Frontal cortex (tissue), 4 donors: ENCODE data around the gene CLTA. TPM values are rescaled to one million over a fixed set of nuclear protein-coding genes. Genes with fewer than 3 reads are reported as not detected.
A peak's percentile ranks its signal among the peaks of the same experiment; 100 is the strongest.

ENCODE experiments used
- DNase-seq, 2 donors: peaks; one replicate each; pipeline ENCODE4 v3.0.0; 2012; ENCODE audit warnings: low spot score in 2 of 2
- FAIRE-seq: peaks from 2 replicates; lab custom pipeline; 2012; peaks lifted over from hg19 to GRCh38; lab: Jason Lieb, UNC
- total RNA-seq: library from RNA; depleted of rRNA; stranded (reverse); fragments of >200 nt; gene quantifications from one replicate; pipeline ENCODE4 v1.2.3, GENCODE V29; 2014
- donor health status: control.
- donor health status: control.
- donor health status: control.

Gene CLTA, protein sequence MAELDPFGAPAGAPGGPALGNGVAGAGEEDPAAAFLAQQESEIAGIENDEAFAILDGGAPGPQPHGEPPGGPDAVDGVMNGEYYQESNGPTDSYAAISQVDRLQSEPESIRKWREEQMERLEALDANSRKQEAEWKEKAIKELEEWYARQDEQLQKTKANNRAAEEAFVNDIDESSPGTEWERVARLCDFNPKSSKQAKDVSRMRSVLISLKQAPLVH
- 152 TPM for total RNA-seq

GRCh38 chr9:36190388-36191289, at the start of gene CLTA:
Gene CLTA, plus strand, starts transcription at chr9:36190921. Its CDS starts 136 bp downstream, at chr9:36191057.
- FAIRE-seq = peak; percentile 54
- peak; percentile 99 for DNase-seq

- no peak for FAIRE-seq
- DNase-seq = no peak
Measured at GRCh38 chr9:36141288-36141687, 49.4 kb upstream of the CLTA start.

- DNase-seq = no peak
- no peak for FAIRE-seq
Measured at GRCh38 chr9:36141761-36142160, 49.0 kb upstream of the CLTA start.

GRCh38 chr9:36142510-36143244, 48.0 kb upstream of the CLTA start:
- no peak for DNase-seq
- FAIRE-seq = no peak

GRCh38 chr9:36143245-36143641, 47.5 kb upstream of the CLTA start:
- FAIRE-seq (no peak), DNase-seq (no peak)

DNA sequence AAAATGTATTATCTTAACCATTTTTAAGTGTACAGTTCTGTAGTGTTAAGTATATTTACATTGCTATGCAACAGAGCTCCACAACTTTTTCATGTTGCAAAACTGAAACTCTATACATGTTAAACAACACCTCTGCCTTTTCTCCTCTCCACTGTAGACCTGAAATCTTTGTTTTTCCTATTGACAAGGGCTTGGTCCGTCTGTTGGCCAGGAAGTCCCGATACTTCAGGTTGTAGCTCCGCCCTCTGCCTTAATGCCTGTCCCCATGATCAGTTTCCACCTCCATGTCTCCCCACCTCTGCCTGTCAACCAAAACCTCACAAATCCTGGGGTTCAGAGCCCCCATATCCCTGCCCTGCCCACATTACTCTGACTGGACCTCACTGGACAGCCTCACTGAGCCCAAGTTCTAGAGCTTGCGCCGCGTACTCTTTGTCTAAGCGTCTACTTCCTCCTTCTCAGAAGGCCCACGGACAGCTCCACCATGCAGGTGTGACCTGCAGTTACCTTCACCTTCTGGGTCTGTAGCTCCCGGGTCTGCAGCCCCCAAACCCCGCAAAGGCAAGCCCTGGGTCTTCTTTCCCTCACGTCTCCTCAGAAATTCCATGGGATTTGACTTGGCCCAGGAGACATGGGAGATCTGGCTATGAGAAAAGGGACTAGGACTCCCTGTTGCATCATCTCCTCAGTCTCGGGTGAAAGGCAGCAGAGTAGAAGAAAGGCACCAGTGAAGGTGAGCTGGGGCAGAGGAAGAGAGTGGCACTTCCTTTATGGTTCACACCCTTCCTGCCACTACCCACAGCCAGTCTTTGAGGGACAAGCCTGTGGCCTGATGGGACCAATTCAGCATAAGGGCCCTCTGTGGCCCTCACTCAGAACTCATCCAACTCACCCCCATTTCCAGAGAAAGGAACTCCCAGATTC, 46.1 kb upstream of the CLTA start:
- FAIRE-seq (no peak), DNase-seq (no peak)

- no peak for DNase-seq
- no peak for FAIRE-seq
Measured at GRCh38 chr9:36145970-36146369, 44.8 kb upstream of the CLTA start.

GRCh38 chr9:36146651-36147050, 44.1 kb upstream of the CLTA start:
- DNase-seq = no peak
- FAIRE-seq = no peak

DNA sequence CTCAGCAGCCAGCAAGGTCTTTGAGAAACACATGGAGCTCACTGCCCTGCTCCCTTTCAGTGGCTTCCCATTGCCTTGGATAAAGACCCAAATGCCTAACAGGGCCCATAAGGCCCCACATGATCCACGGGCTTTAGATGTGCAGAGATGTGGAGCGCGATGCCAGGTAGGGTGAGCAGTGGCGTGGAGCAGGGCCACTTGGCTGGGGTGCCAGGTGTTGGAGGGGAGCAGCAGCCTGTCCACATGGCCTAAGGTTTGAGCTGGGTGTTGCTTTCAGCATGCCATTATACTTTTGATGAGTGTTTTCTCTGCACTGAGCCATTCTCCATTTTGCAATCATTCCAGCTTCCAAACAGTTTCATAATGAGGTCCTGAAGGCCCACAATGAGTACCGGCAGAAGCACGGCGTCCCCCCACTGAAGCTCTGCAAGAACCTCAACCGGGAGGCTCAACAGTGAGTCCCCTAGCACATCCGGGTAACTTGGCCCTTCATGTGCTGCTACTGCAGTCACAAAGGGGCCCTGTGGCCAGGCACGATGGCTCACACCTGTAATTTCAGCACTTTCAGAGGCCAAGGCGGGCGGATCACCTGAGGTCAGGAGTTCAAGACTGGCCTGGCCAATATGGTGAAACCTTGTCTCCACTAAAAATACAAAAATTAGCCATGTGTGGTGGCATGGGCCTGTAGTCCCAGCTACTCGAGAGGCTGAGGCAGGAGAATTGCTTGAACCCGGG, 43.1 kb upstream of the CLTA start:
- FAIRE-seq (no peak), DNase-seq (no peak)

GRCh38 chr9:36148311-36149051, 42.2 kb upstream of the CLTA start:
- DNase-seq (peak; percentile 76 to 86), FAIRE-seq (peak; percentile 15)

GRCh38 chr9:36149197-36149596, 41.5 kb upstream of the CLTA start:
- FAIRE-seq = no peak
- no peak for DNase-seq

GRCh38 chr9:36150574-36151315, 40.0 kb upstream of the CLTA start:
- no peak for FAIRE-seq
- no peak for DNase-seq

DNA sequence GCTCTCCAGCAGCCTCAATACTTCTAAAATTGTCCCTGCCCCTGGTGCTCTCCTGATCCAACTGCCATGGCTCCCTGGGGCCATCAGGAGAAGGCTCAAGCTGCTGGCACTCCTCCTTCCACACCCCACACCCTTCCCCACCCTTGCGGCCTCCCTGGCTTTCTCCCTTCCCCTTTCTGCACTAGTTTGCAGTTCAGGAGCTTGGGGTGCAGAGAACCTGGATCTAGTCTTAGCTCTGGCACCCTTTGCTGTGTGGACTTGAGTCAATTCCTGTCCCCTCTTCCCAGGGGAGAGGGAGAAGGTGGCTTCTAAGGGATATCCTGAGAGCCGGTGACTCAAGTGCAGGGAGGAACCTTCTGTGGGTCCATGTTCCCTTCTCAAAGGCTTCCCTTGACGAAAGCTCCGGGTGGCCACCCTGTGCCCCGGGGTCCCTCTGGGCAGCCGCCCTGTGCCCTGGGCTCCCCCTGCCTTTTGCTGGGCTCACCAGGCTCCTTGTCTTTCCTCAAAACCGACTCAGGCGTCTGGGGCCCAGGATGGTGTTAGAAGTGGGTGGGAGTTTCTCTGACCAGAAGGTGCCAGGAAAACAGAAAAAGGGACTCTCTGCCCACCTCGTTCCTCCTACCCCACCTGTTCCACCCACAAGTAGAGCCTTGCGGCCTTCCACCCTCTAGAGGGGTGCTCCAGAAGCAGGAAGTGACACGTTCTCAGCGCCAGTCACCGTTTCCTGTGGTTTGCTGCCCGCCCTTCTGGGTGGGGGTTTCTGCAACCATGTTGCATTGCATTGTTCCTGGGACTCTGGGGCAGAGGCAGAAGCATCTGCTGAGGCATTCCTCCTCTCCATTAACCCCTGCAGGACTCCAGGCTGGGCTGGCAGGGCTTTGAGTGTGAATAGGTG, 39.2 kb upstream of the CLTA start:
- DNase-seq (no peak), FAIRE-seq (no peak)

DNA sequence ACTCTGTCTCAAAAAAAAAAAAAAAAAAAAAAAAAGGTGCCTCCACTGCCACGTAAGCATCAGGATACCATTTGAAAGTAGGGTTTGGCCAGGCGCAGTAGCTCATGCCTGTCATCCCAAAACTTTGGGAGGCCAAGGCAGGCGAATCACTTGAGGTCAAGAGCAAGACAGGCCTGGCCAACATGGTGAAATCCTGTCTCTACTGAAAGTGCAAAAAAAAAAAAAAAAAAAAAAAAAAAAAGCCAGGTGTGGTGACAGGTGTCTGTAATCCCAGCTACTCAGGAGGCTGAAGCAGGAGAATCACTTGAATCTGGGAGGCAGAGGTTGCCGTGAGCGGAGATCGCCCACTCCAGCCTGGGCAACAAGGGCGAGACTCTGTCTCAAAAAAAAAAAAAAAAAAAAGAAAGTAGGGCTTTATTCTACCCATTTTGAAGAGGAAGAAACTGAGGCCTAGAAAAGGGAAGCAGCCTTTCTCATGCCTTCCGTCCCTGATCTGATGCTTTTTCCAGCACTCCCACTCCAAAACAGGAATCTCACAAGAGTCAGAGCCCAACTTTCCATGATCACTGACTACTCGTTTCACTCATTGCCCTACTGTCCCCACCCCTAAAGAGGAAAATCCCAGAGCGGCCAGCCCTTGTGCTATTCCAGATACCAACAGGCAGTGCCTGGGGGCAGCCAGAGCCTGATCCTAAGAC, 37.8 kb upstream of the CLTA start:
- FAIRE-seq (no peak), DNase-seq (no peak)

DNA sequence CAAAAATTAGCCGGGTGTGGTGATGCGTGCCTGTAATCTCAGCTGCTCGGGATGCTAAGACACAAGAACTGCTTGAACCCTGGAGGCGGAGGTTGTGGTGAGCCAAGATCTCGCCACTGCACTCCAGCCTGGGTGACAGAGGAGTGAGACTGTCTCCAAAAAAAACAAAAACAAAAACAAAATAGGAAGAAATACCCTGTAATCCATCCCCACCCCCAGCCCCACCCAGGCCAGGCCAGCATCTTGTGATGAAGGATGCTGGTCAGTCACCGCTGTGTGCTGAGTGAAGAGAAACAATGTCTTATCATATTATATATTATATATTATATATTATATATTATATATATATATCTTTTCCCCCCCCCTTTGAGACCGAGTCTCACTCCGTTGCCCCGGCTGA, 37.0 kb upstream of the CLTA start:
- FAIRE-seq (no peak), DNase-seq (no peak)

DNA sequence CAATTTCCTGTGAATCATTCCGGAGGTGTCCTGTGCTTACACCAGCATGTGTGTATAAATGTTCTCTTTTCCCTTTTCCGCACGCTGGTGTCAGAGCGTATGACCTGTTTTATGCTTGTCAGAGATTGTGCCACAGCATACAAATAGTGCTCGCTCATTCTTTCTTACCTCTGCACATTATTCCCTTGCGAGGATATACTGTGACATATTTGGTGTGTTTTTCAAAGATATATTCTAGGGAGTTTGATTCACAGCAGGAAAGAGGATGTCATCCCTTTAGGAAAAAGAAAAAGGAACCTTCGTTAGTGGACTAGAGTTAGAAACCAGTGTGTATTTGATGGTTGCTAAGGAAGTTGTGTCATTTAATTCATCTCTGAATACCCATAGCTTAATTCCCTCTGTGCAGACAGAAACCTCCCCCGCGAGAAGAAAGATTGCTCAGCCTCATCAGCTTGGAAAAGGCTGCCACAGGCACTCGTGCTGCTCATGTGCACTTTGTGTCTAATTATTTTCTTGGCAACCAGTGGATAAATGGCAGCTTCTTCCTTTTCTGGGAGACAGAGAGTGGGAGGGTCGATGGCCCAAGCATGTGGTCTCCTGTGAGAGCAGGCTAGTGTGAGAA, 36.3 kb upstream of the CLTA start:
- FAIRE-seq (no peak), DNase-seq (no peak)
